ENCODE measurements around the gene IKBKG. TPM values are rescaled to one million over a fixed set of nuclear protein-coding genes. Genes with fewer than 3 reads are reported as not detected.

The IKBKG gene
- total and polyA plus RNA-seq, 2 donors from 2014 or later, result 23.3 to 31.3 TPM

GRCh38 chrX:154515090-154515965, 32.1 kb upstream of the IKBKG start:
- intact Hi-C loops (cut with DNase I), result no loop called here
- peaks cover 0 to 3% (median 0%) of the 10 kb centered on the region in 3 donors for H3K36me3 ChIP-seq (ENCODE audit: control insufficient read depth in 2 of 3, insufficient read depth in 3 of 3, low read length in 3 of 3)
- no peak for FAIRE-seq
- no peak for TF ChIP-seq CTCF (IDR thresholded peaks at IDR 0.05; ENCODE audit: borderline replicate concordance, extremely low read depth, insufficient read depth)
- H3K27me3 ChIP-seq (ENCODE audit: control insufficient read depth, insufficient read depth, low read length), result no peaks in the 10 kb centered on the region
- H3K9me3 ChIP-seq (ENCODE audit: control insufficient read depth in 2 of 3, insufficient read depth in 1 of 3, low read length in 3 of 3), result no peaks in the 10 kb centered on the region
- peaks cover 2 to 10% (median 3%) of the 10 kb centered on the region in 3 donors for H3K4me1 ChIP-seq (ENCODE audit: control insufficient read depth in 2 of 3, insufficient read depth in 2 of 3, low read depth in 1 of 3, low read length in 3 of 3)
- peak overlapping the region; percentile 49 to 81 (median 67) for H3K4me3 ChIP-seq (ENCODE audit: low read length in 3 of 3)
- H3K9ac ChIP-seq (ENCODE audit: low read length in 3 of 3), result peak overlapping the region; percentile 16 to 65 (median 32)
- DNase-seq, result peak in 2 of 5 donors; percentile 13 to 37
- peak overlapping the region; percentile 69 to 85 for H3K27ac ChIP-seq (ENCODE audit: low read depth in 2 of 2, low read length in 2 of 2)

GRCh38 chrX:154515966-154516655, 31.3 kb upstream of the IKBKG start, which contains the start of gene FAM3A:
FAM3A (minus strand) TSS chrX:154516232; CDS start chrX:154515772, 460 bp downstream.
- no peak for TF ChIP-seq CTCF (IDR thresholded peaks at IDR 0.05; ENCODE audit: borderline replicate concordance, extremely low read depth, insufficient read depth)

GRCh38 chrX:154516656-154517100, 30.7 kb upstream of the IKBKG start:
- Histone ChIP-seq H3K9me3 (ENCODE audit: control insufficient read depth in 2 of 3, insufficient read depth in 1 of 3, low read length in 3 of 3) (no peaks in the 10 kb centered on the region), H3K27ac (ENCODE audit: low read depth in 2 of 2, low read length in 2 of 2) (peak overlapping the region; percentile 84 to 94), H3K36me3 (ENCODE audit: control insufficient read depth in 2 of 3, insufficient read depth in 3 of 3, low read length in 3 of 3) (peaks cover 0 to 3% (median 0%) of the 10 kb centered on the region in 3 donors), H3K9ac (ENCODE audit: low read length in 3 of 3) (peak overlapping the region; percentile 58 to 73 (median 71)), H3K4me1 (ENCODE audit: control insufficient read depth in 2 of 3, insufficient read depth in 2 of 3, low read depth in 1 of 3, low read length in 3 of 3) (peaks cover 2 to 10% (median 3%) of the 10 kb centered on the region in 3 donors), H3K4me3 (ENCODE audit: low read length in 3 of 3) (peak overlapping the region; percentile 71 to 76 (median 75)), H3K27me3 (ENCODE audit: control insufficient read depth, insufficient read depth, low read length) (no peaks in the 10 kb centered on the region)
- FAIRE-seq (no peak), DNase-seq (peak in 3 of 5 donors; percentile 63 to 92 (median 83))
- intact Hi-C loops (cut with DNase I), result no loop called here
- no peak for TF ChIP-seq CTCF (IDR thresholded peaks at IDR 0.05; ENCODE audit: borderline replicate concordance, extremely low read depth, insufficient read depth)

More at GRCh38 chrX:154515966-154516655, 31.3 kb upstream of the IKBKG start, which contains the start of gene FAM3A:
- peaks cover 0 to 3% (median 0%) of the 10 kb centered on the region in 3 donors for H3K36me3 ChIP-seq (ENCODE audit: control insufficient read depth in 2 of 3, insufficient read depth in 3 of 3, low read length in 3 of 3)
- no peaks in the 10 kb centered on the region for H3K9me3 ChIP-seq (ENCODE audit: control insufficient read depth in 2 of 3, insufficient read depth in 1 of 3, low read length in 3 of 3)
- H3K9ac ChIP-seq (ENCODE audit: low read length in 3 of 3), result peak within 1 kb of the TSS; percentile 58 to 73 (median 71)
- peak; percentile 76 for FAIRE-seq
- no peaks in the 10 kb centered on the region for H3K27me3 ChIP-seq (ENCODE audit: control insufficient read depth, insufficient read depth, low read length)
- peak; percentile 92 to 99 (median 96) for DNase-seq
- H3K4me3 ChIP-seq (ENCODE audit: low read length in 3 of 3), result peak within 1 kb of the TSS; percentile 71 to 81 (median 76)
- H3K4me1 ChIP-seq (ENCODE audit: control insufficient read depth in 2 of 3, insufficient read depth in 2 of 3, low read depth in 1 of 3, low read length in 3 of 3), result peaks cover 2 to 10% (median 3%) of the 10 kb centered on the region in 3 donors
- H3K27ac ChIP-seq (ENCODE audit: low read depth in 2 of 2, low read length in 2 of 2), result peak within 1 kb of the TSS; percentile 85 to 94
- intact Hi-C loops (cut with DNase I), result no loop called here
